Endothelial cell of umbilical vein (primary cell): ENCODE measurements around the gene LIN7B. TPM values are rescaled to one million over a fixed set of nuclear protein-coding genes. Genes with fewer than 3 reads are reported as not detected.

Experiments
- BruUV-seq: library from RNA; stranded (reverse); fragments of 400-500 nt; replicated peaks from 2 replicates; lab custom pipeline; 2021; lab: Mats Ljungman, UMichigan
- CTCF ChIA-PET: fragments of 300-600, 350-600 bp; sonication (Branson Sonifier 250); formaldehyde crosslinking; loops from one replicate; lab custom pipeline; 2021; ENCODE audit warnings: antibody characterized with exemption, inconsistent platforms; lab: Charles Lee
- POLR2A ChIA-PET: fragments of 300-600, 350-600 bp; sonication (Branson Sonifier 250); formaldehyde crosslinking; loops from one replicate; lab custom pipeline; 2021; ENCODE audit warnings: antibody characterized with exemption, inconsistent platforms; lab: Charles Lee
- DNase-seq: peaks from one replicate; pipeline ENCODE4 v3.0.0-alpha.2; 2011; ENCODE audit warnings: low read depth, low spot score
- FAIRE-seq: peaks from 2 replicates; lab custom pipeline; 2011; peaks lifted over from hg19 to GRCh38; lab: Jason Lieb, UNC
- H2AFZ ChIP-seq: 2 replicates; pipeline ENCODE4 v1.6.0; 2012; ENCODE audit warnings: low read depth, low read length, control low read depth, inconsistent platforms
- H3K27ac ChIP-seq: 2 replicates; pipeline ENCODE4 v1.5.1; 2011; ENCODE audit warnings: low read depth, mild to moderate bottlenecking, control low read depth, low read length, moderate library complexity; ENCODE audit not compliant: insufficient read depth
- H3K27me3 ChIP-seq, 2 experiments: 2 replicates each; pipeline versions ENCODE4 v1.6.0 to v1.6.1; 2011; ENCODE audit warnings: low read length in 2 of 2, mixed read lengths in 1 of 2; ENCODE audit not compliant: control insufficient read depth in 2 of 2, insufficient read depth in 2 of 2
- H3K36me3 ChIP-seq, 2 experiments: 2 replicates in 1 of 2; 3 replicates in 1 of 2; pipeline ENCODE4 v1.5.1; 2011; ENCODE audit warnings: low read length in 2 of 2, mild to moderate bottlenecking in 1 of 2, moderate library complexity in 1 of 2; ENCODE audit not compliant: control insufficient read depth in 2 of 2, insufficient read depth in 2 of 2; ENCODE audit errors: extremely low read depth in 1 of 2
- H3K4me1 ChIP-seq: 3 replicates; pipeline ENCODE4 v1.5.1; 2011; ENCODE audit warnings: mild to moderate bottlenecking, low read length; ENCODE audit not compliant: control insufficient read depth, insufficient read depth; ENCODE audit errors: extremely low read depth
- H3K4me2 ChIP-seq: 2 replicates; pipeline ENCODE4 v1.6.1; 2011; ENCODE audit warnings: low read length, control low read depth, mixed read lengths; ENCODE audit not compliant: insufficient read depth
- H3K4me3 ChIP-seq, 3 experiments: fragments of 200-600 bp in 1 of 3; sonication (generic), shearing (Covaris generic) in 1 of 3; replicated peaks in 1 of 3; 2 replicates each; pipeline ENCODE4 v1.5.1; 2011 to 2016; ENCODE audit warnings: control low read depth in 3 of 3, low read length in 3 of 3, mild to moderate bottlenecking in 2 of 3, inconsistent platforms in 1 of 3, low read depth in 1 of 3, moderate library complexity in 1 of 3; ENCODE audit not compliant: insufficient read depth in 1 of 3
- H3K79me2 ChIP-seq: 2 replicates; pipeline ENCODE4 v1.6.0; 2012; ENCODE audit warnings: low read length, inconsistent platforms; ENCODE audit not compliant: control insufficient read depth, insufficient read depth
- H3K9ac ChIP-seq: replicated peaks from 2 replicates; pipeline ENCODE3; 2011; ENCODE audit warnings: low read length, control low read depth; ENCODE audit not compliant: insufficient read depth; ENCODE audit errors: extremely low read depth
- H3K9me1 ChIP-seq: replicated peaks from 3 replicates; pipeline ENCODE4 v1.6.0; 2011; ENCODE audit warnings: mild to moderate bottlenecking, low read length; ENCODE audit not compliant: control insufficient read depth, insufficient read depth; ENCODE audit errors: extremely low read depth
- H3K9me3 ChIP-seq: replicated peaks from 2 replicates; pipeline ENCODE4 v1.5.1; 2012; ENCODE audit warnings: low read length, inconsistent platforms; ENCODE audit not compliant: control insufficient read depth, insufficient read depth
- H4K20me1 ChIP-seq: replicated peaks from 2 replicates; pipeline ENCODE3; 2011; ENCODE audit warnings: mild to moderate bottlenecking, low read length; ENCODE audit not compliant: control insufficient read depth, insufficient read depth; ENCODE audit errors: extremely low read depth
- EZH2 ChIP-seq: IDR thresholded peaks from 2 replicates; pipeline ENCODE4 v1.6.1; 2012; ENCODE audit warnings: borderline replicate concordance, low read depth, mild to moderate bottlenecking, moderate library complexity, low read length, inconsistent platforms; ENCODE audit not compliant: severe bottlenecking
- GATA2 ChIP-seq: IDR thresholded peaks from 2 replicates; pipeline ENCODE4 v1.7.0; 2011; ENCODE audit warnings: low read depth, mild to moderate bottlenecking, moderate library complexity, mixed read lengths, low read length; ENCODE audit not compliant: insufficient read length, insufficient read depth
- JUN ChIP-seq: IDR thresholded peaks from 2 replicates; pipeline ENCODE4 v1.6.1; 2011; ENCODE audit warnings: borderline replicate concordance, low read depth; ENCODE audit not compliant: insufficient read length, insufficient read depth
- MYC ChIP-seq: IDR thresholded peaks from one replicate; pipeline ENCODE4 v1.6.1; 2011; ENCODE audit warnings: mild to moderate bottlenecking, low read depth, low read length
- dilution Hi-C: fragments of 300-500 bp; cut with MboI; formaldehyde crosslinking; loops from one replicate; pipeline ENCODE4 v1.15.0; 2019; ENCODE audit warnings: low sequenced_read_pairs; ENCODE audit not compliant: extremely low pct_ligation_motif_present
- intact Hi-C: fragments of 100-400 bp; cut with micrococcal nuclease; formaldehyde crosslinking; loops from one replicate; pipeline ENCODE4 v1.10.0; 2022
- polyA plus RNA-seq, 4 experiments: library from polyadenylated mRNA; depleted of rRNA in 3 of 4; stranded (reverse) in 3 of 4; unstranded in 1 of 4; fragments of >200 nt; gene quantifications; 2 replicates each; pipeline versions ENCODE4 v1.2.1 to v1.2.3, GENCODE V29; 2011 to 2012; ENCODE audit warnings: missing spikeins in 1 of 4
- total RNA-seq: library from RNA; stranded (reverse); gene quantifications from 2 replicates; pipeline ENCODE4 v1.2.3, GENCODE V29; 2021
- TF ChIP-seq, protein P1 (sequence below): IDR thresholded peaks from 2 replicates; pipeline ENCODE4 v1.6.1; 2011; ENCODE audit not compliant: insufficient read depth, insufficient read length

LIN7B gene
- total and polyA plus RNA-seq, 2 donors (not counting 3 experiments of a cell fraction or from before 2014, with no cell fraction given), result 2.2 to 4.2 TPM

DNA sequence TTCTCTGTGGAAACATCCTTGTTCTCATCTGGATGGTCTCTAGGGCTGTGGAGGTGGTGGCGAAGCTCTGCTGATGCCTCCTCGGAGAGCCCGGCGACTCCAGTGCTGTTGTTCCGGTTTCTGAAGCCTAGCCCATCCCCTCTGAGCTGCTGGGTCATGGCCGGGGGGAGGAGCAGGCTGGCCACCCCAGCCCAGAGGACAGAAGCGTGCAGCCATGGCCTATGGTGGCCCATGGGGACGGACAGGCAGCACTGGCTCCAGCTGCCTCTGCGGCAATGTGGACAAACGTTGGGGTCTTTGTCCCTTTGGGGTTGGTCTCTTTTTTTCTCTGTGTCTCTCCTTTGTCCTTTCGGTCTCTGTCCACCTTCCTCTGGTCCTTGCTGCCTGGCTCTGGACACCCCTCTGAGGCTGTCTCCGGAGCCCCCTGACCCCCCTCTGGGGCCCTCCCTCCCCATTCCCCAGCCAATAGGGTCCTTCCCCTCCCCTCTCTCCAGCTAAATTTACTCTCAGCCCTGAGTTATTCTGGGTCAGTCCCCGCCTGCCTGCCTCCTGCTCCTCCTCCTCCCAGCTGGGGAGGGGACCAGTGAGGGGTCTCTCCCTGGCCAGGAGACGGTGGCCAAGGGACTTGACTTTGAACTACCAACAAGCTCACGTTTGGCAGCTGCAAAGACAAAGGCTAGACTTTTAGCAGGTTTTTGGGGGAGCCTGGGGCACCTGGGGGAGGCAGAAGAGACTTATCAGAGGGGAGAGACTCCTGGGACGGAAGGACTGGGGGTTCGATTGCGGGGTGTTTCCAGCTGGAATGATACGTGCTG is 41.0 kb downstream of the LIN7B start, which contains the start of gene HRC:
TSS of gene HRC (minus strand) at position 392 of the 815 bp plus-strand sequence. CDS start at position 233, 159 bp downstream.
- Histone ChIP-seq H3K27ac (no peak within 1 kb of the TSS), H3K4me2 (no peak within 1 kb of the TSS), H3K4me1 (peaks cover 12% of the 10 kb centered on the region), H3K9me1 (no peaks in the 10 kb centered on the region), H3K27me3 (peaks cover 0 to 4% of the 10 kb centered on the region in 2 experiments), H4K20me1 (no peaks in the 10 kb centered on the region), H3K9ac (no peak within 1 kb of the TSS), H3K36me3 (no peaks in the 10 kb centered on the region), H2AFZ (no peak within 1 kb of the TSS), H3K9me3 (no peaks in the 10 kb centered on the region), H3K79me2 (no peaks in the 10 kb centered on the region), H3K4me3 (no peak within 1 kb of the TSS)
- dilution Hi-C loops (no loop called here), intact Hi-C loops (loop anchor here (10.0 kb wide), 1 partner anchor 160 kb away; the partner anchor contains the start of genes GYS1 and RUVBL2)
- DNase-seq, result no peak
- CTCF ChIA-PET, result interaction anchor here (0.9 to 1.2 kb wide), 2 partner anchors 9 to 44 kb away, joined by 3 to 6 read pairs; no protein-coding TSS in a partner anchor
- POLR2A ChIA-PET, result no interaction called here
- no TSS peak for BruUV-seq
- no peak for TF ChIP-seq EZH2
- TF ChIP-seq JUN, result no peak
- no peak for TF ChIP-seq MYC
- TF ChIP-seq GATA2, result no peak
- no peak for FAIRE-seq

DNA sequence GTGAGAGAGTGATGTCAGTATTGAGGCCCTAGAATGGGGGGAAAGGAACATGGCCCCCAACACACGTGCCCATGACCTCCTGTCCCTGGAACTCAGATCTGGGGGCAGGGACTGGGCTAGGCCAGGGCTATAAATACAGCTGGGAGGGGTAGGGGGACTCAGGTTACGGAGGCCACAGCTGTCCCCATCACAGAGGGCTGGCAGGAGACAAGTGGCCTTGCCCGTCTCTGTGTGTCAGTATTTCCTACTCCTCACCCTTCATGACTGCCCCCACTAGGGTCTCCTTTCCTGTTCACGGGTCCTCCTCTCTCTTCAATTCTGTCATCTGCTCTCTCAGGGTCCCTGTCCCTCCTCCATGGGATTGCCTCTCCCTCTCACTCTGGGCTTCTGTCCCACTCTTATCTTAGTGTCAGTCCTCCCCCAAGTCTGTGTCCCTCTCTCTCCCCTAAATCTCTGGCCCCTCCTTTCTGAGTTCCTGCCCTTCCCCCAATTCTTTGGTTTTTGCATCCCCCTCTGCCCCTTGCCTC is 41.7 kb downstream of the LIN7B start:
- DNase-seq (no peak), FAIRE-seq (no peak)
- TF ChIP-seq, protein P1, sequence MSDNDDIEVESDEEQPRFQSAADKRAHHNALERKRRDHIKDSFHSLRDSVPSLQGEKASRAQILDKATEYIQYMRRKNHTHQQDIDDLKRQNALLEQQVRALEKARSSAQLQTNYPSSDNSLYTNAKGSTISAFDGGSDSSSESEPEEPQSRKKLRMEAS, result no peak
- no peak for TF ChIP-seq GATA2
- no peak overlapping the region for H2AFZ ChIP-seq
- POLR2A ChIA-PET, result no interaction called here
- CTCF ChIA-PET, result interaction anchor here (1.2 kb wide), 1 partner anchor 43 kb away, joined by 6 read pairs; no protein-coding TSS in a partner anchor
- no peaks in the 10 kb centered on the region for H3K79me2 ChIP-seq
- no peak overlapping the region for H3K9ac ChIP-seq
- peaks cover 12% of the 10 kb centered on the region for H3K4me1 ChIP-seq
- BruUV-seq, result no TSS peak
- no peak overlapping the region for H3K4me3 ChIP-seq
- no peak overlapping the region for H3K27ac ChIP-seq
- no peaks in the 10 kb centered on the region for H4K20me1 ChIP-seq
- intact Hi-C loops, result loop anchor here (10.0 kb wide), 1 partner anchor 161 kb away; the partner anchor contains the start of genes GYS1 and RUVBL2
- no peak overlapping the region for H3K4me2 ChIP-seq
- dilution Hi-C loops, result no loop called here
- peaks cover 0 to 4% of the 10 kb centered on the region in 2 experiments for H3K27me3 ChIP-seq
- H3K9me3 ChIP-seq, result no peaks in the 10 kb centered on the region
- no peaks in the 10 kb centered on the region for H3K36me3 ChIP-seq
- no peaks in the 10 kb centered on the region for H3K9me1 ChIP-seq
